GM20000 (cell line): ENCODE measurements around the gene SYCP3.

ENCODE experiments used
- DNase-seq: peaks from one replicate; pipeline ENCODE4 v3.0.0; 2012; ENCODE audit warnings: low spot score
- CTCF ChIP-seq: IDR thresholded peaks from 2 replicates; pipeline ENCODE4 v1.5.1; 2012; ENCODE audit warnings: mild to moderate bottlenecking, control low read depth; ENCODE audit errors: extremely low read depth, missing control alignments

SYCP3 gene

GRCh38 chr12:101680240-101680639 is 59.0 kb downstream of the SYCP3 start:
- DNase-seq: no peak
- no peak for TF ChIP-seq CTCF
